DMS153 (cell line): Measurements from ENCODE around the gene RTN4RL1.
"Not testable (repeated sequence)": the region's sequence is repeated elsewhere in the genome, so short reads cannot be mapped to it uniquely, and the experiment has no call there.

Experiments
- DNase-seq: peaks from one replicate; lab custom pipeline; 2025; lab: John Stamatoyannopoulos, UW

RTN4RL1 gene

DNA sequence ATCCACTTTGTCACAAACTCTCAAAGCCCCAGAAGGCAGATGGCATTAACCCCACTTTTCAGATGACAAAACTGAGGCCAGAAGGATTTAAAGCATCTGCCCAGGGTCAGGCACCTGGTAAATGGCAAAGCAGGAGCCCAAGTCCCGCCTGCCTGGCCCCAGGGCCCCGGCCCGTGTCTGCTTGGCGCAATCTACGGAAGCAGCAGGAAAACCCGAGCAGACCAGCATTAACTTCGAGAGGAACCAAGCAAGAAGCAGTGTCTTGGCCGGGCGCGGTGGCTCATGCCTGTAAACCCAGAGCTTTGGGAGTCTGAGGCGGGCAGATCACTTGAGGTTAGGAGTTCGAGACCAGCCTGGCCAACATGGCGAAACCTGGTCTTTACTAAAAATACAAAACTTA, 21.6 kb downstream of the RTN4RL1 start:
- no peak for DNase-seq

- no peak for DNase-seq
Observed at GRCh38 chr17:2002767-2003329, 22.3 kb downstream of the RTN4RL1 start.

DNA sequence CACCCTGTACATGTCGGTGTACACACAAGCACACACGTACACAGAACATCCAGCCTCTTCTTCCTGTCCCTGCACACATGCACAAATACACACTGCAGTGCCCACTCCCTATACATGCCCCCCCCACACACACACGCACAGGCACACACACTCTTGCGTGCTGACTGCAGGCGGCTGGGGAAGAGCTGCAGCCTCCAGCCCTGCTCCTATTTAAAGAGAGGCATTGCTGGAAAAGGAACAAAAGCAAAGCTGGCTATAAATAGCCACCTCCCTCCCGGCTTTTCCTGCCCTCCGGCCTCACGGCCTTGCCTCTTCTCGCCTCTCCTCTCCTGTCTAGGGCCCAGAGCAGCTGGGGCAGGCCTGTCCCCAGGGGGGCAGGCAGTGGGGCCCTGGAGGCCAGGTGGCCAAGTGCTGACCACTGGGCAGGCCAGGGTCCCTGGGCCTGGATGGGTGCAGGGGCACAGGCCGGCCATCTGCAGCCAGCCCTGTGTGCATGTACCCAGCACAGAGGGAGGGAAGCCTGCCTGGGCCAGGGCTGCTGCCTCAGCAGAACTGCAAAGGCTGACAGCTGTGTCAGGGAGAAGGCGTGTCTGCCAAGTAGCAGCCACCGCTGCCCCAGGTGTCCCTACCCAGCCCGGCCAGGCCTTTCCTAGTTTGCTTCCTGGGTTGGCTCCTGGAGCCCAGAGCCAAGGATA, 25.4 kb downstream of the RTN4RL1 start:
- peak; percentile 73 for DNase-seq

GRCh38 chr17:1997927-1998742, 27.0 kb downstream of the RTN4RL1 start:
- DNase-seq: peak; percentile 27

DNA sequence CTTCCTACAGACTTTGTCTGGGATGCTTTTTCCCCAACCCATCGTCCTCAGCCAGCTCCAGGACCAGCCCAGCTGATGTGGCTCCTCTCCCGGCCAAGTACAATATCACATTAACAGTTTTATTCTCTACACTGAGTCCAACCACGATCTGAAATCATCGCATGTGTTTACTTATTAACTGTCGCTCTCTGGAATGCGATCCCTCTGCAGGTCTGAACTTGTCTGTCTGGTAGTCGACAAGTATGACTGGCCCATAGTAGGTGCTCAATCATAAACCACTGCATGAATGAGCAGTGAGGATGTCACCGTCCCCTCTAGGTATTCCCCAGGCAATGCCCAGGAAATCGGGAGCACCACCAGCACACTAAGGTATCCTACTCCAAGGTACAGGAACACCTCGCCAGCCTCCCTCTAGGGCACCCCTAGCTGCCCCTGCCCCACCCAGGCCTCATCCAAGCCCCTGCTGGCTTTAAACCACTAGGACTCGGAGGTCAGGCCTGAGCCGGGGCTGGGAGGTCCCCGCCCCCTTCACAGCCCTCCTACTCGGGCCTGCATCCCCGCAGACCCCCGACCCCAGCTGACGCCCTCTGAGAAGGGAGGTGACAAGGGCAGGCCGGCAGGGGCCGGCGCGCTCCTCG, 27.7 kb downstream of the RTN4RL1 start:
- peak; percentile 8 for DNase-seq

DNA sequence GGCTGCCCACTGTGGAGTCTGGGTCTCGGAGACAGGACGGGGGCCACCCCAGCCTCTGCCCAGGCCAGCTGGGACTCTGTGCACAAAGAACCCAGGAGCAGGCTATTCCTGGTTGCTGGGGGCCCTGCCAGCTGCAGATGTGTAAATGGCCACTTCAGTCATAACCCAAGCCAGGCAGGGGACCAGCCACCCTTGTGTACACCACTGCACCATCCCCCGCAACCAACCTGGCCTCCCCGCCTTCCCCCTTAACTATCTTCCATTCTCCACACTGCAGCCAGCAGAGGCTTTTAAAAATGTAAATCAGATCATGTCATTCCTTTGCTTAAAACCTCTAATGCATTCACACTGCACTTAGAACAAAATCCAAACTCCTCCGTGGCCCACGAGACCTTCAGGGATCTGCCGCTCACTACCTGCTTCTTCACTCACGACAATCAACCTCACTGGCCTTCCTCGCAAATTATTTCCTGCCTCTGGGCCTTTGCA, 28.3 kb downstream of the RTN4RL1 start:
- DNase-seq: no peak

- DNase-seq: no peak
Observed at GRCh38 chr17:1995907-1996799, 29.0 kb downstream of the RTN4RL1 start.

DNA sequence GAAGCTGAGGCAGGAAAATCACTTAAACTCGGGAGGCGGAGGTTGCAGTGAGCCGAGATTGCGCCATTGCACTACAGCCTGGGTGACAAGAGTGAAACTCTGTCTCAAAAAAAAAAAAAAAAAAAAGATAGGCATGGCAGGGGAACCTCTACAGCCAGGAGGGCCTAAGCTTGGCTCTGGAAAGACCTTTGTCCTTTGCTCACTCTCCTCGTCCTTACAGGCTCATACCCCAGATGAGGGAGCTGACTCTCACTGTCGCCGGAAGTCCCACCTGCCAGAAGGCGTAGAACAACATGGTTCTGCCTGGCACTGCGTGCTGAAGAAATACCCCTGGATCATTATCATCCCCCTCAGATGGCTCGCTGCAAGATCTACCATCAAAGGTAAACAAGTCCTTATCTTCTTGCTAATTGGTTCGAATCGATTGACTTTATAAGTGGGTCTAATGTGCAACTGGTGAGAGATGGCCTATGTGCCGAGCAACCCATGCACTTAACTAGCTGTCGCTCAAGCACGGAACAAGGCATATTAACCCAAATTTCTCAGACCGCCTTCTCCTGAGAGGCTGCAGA, 29.7 kb downstream of the RTN4RL1 start:
- no peak for DNase-seq

DNA sequence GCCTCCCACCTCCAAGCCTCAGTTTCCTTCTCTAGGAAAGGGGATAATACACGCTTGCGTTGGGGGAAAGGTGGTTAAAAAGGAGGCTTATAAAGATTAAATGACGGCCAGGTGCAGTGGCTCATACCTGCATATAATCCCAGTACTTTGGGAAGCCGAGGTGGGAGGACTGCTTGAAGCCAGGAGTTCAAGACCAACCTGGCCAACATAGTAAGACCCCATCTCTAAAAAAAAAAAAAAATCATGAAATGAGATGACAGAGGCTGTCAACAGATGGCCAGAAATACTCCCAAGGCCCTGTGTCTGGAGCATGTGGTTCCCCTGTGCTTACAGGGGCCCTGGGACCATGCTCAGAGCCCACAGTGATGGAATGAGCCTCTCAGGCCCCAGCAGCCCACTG, 30.4 kb downstream of the RTN4RL1 start:
- DNase-seq: no peak

GRCh38 chr17:1992541-1992940, 32.6 kb downstream of the RTN4RL1 start:
- DNase-seq: no peak

GRCh38 chr17:1989135-1989534, 36.0 kb downstream of the RTN4RL1 start:
- no peak for DNase-seq

- no peak for DNase-seq
Observed at GRCh38 chr17:1986783-1987451, 38.2 kb downstream of the RTN4RL1 start.

- no peak for DNase-seq
Observed at GRCh38 chr17:1985686-1986085, 39.4 kb downstream of the RTN4RL1 start.

DNA sequence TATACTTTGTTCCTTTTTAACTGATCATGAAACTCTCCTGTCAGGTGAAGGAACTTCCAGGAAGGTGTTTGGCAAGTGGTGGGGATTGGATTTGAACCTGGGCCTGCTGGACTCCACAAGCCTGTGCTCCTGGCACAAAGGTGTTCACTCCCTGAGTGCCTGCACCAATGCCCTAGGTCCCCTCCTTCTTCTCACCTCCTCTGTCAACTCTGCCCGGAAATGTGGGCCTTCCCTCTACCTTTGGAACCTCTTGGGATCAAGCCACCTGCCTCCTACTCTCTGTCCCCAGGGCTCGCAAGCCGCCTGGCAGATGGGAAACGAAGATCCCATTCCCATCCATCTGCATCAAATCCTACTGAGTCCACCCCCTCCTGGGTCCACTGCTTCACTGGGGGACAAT, 40.0 kb downstream of the RTN4RL1 start:
- no peak for DNase-seq

DNA sequence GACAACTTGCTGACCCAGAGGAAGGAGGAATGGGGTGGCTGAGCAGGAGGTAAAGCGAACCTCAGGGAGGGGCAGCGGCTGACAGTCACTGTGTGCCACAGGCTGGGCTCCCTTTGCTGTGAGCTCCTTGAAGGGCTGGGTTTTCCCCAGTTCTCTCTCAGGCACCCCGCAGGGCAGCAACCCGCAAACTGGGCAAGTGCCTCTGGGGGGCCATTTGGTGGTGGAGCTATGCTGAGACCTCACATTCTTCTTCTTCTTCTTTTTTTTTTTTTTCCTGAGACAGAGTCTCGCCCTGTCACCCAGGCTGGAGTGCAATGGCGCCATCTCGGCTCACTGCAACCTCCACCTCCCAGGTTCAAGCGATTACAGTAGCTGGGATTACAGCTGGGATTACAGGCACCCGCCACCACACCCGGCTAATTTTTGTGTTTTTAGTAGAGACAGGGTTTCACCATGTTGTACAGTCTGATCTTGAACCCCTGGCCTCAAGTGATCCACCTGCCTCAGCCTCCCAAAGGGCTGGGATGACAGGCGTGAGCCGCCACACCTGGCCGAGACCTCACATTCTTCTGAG, 42.3 kb downstream of the RTN4RL1 start:
- DNase-seq: not testable (repeated sequence)

DNA sequence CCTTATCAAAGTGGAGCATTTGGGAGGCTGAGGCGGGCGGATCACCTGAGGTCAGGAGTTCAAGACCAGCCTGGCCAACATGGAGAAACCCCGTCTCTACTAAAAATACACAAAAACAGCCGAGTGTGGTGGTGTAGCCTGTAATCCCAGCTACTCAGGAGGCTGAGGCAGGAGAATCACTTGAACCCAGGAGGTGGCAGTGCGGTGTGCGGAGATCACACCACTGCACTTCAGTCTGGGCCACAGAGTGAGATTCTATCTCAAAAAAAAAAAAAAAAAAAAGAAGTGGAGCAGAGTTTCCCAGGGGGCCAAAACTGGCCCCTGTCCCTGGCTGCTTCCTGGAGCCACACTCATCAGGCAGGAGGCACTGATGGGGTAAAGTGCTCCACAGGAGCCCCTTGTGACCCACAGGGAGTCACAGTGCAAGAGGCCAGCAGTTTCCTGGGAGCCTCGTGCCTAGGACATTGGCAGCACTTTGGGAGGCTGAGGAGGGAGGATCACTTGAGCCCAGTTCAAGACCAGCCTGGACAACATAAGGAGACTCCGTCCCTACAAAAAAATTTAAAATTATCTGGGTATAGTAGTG, 44.4 kb downstream of the RTN4RL1 start:
- DNase-seq: no peak

DNA sequence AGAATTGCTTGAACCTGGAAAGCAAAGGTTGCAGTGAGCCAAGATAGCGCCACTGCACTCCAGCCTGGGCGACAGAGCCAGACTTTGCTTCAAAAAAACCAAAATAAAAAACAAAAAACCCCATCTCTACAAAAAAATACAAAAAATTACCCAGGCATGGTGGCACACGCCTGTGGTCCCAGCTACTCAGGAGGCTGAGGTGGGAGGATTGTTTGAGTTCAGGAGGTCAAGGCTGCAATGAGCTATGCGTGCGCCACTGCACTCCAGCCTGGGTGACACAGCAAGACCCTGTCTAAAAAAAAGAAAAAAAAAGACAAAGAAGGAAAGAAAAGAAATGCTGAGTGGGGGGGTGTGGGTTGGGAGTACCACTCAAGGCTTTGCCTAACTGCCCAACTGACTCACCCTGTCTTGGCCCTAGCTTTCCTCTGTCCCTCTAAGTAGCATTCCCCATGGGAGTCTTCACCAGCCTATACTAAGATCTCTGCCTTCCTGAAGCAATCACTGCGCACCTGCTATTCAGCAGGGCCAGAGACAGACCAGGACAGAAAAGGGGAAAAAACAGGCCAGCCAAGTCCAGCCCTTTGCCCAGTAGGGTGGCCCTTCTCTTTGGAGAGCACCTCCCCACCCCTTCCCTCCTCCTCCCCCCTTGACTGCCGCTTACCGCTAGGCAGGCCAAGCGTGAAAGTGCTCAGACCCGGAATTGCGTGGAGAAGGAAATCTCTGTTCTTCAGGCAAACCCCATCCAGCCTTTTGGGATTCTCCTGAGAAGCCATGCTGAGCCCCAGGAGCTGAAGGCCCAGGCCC, 45.8 kb downstream of the RTN4RL1 start:
- DNase-seq: no peak

DNA sequence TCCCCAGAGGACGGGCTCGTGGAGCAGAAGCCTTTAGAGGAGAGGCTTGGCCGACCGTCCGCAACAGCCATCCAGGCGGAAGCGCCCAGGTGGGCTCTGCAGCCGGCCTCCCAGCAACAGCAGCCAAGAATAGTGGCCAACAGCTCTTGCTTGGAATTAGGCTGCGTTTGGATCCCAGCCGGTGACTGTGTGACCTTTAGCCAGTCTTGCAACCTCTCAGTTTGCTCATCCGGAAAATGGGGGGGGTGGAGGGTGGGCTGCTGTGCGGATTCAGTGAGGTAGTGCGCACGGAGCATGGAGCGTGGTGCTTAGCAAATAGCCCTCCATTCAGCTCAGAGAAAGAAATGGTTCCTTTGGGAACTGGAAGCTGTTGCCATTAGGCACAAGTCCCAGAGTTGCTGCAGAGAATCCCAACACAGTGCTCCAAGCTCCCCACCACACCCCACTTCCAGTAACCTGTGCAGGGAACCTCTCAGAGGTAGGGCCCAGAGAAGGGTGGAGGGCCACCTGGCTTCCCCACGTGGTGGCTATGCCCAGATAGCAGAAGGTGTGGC, 46.7 kb downstream of the RTN4RL1 start:
- no peak for DNase-seq
